PC-3 (cell line): ENCODE results near the gene CTXN1.
"Not testable (repeated sequence)": the region's sequence is repeated elsewhere in the genome, so short reads cannot be mapped to it uniquely, and the experiment has no call there.

Experiments used
- CTCF ChIP-seq: fragments of 300-600 bp; sonication (generic); conservative IDR thresholded peaks from 2 replicates; pipeline ENCODE4 v1.5.1; 2017; ENCODE audit warnings: antibody characterized with exemption, low read depth, mild to moderate bottlenecking, low read length
- EZH2 ChIP-seq: fragments of 300-600 bp; sonication (generic); IDR thresholded peaks from one replicate; pipeline ENCODE4 v1.6.1; 2017; ENCODE audit warnings: antibody characterized with exemption, mild to moderate bottlenecking, low read length; ENCODE audit not compliant: unreplicated experiment
- EZH2phosphoT487 ChIP-seq: fragments of 300-600 bp; sonication (generic); IDR thresholded peaks from 2 replicates; pipeline ENCODE4 v1.6.1; 2018; ENCODE audit warnings: mild to moderate bottlenecking, antibody characterized with exemption, low read length, borderline replicate concordance

- not testable (repeated sequence) for TF ChIP-seq CTCF, EZH2, EZH2phosphoT487
These were observed 35.1 kb upstream of the CTXN1 start for GRCh38 chr19:7961082-7961481.
